ENCODE measurements around the gene TUBA4A.
A peak's percentile ranks its signal among the peaks of the same experiment; 100 is the strongest.
"Not testable (repeated sequence)": the region's sequence is repeated elsewhere in the genome, so short reads cannot be mapped to it uniquely, and the experiment has no call there.

The TUBA4A gene

DNA sequence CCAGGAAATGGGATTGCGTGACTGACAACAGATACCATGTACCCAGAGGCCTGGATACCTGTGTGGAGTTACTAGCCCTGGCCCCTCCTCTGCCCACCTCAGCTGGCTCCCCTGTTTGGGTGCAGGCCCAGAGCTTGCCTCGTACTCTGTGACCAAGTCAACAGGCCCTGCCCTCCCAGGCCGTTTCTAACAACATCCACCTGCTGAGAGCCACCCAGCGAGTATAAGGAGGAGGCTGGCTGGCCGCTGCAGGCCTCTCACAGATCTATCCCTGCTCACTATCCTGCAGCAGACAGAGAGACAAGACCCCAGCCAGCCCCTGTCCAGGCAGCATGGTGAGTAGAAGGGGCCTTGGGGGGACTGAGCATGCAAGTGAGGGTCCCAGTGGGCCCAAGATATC is 12.5 kb upstream of the TUBA4A start:
- Histone ChIP-seq H3K9me3 (ENCODE audit: control insufficient read depth, insufficient read depth, low read length) (no peaks in the 10 kb centered on the region), H3K36me3 (ENCODE audit: control insufficient read depth, insufficient read depth, low read length) (no peaks in the 10 kb centered on the region), H3K27ac (ENCODE audit: low read depth, low read length) (no peak overlapping the region), H3K27me3 (ENCODE audit: control insufficient read depth, insufficient read depth, low read length) (peaks cover 10% of the 10 kb centered on the region; the same call in 1 of the 2 replicates), H3K9ac (ENCODE audit: low read depth, low read length) (no peak overlapping the region), H3K4me3 (ENCODE audit: low read depth, low read length) (no peak overlapping the region), H3K4me1 (ENCODE audit: control insufficient read depth, insufficient read depth, low read length) (no peaks in the 10 kb centered on the region)

DNA sequence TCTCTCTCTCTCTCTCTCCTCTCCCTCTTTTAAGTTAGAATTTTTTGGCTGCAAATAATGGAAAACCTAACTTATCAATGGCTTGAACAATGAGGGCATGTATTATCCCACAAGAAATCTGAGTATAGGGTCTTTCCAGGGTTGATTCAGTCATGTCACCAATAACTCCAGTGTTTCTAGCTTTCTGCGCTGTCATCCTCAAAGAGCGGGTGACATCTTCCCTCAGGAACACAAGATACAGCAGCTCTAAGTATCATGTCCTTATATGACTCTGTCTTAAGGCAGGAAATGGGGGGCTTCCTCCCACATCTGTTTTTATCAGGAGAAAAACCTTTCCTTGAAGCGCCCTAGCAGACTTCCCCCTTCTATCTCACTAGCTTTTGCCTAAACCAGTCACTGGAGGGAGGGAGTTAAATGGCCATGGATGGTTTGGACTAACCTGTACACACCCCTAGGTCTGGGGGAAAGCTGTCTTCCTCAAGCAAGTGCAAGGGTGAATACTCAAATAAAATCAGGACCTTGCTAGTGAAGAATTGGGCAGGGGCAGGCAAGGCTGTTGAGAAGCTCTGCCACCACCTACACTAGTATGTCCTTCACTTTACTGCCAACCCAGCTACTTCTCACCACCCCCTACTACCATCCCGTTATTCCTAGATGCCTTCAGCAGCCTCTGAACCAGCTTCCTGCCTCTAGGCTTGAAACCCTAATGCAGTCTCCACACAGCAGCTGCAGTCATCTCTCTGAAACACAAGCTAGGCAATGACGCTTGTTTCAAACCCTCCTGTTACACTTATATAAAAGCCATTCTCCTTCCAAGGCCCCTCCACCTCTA is 7.5 kb upstream of the TUBA4A start:
- Histone ChIP-seq H3K36me3 (ENCODE audit: control insufficient read depth, insufficient read depth, low read length) (no peaks in the 10 kb centered on the region), H3K9me3 (ENCODE audit: control insufficient read depth, insufficient read depth, low read length) (no peaks in the 10 kb centered on the region), H3K27me3 (ENCODE audit: control insufficient read depth, insufficient read depth, low read length) (peaks cover 22% of the 10 kb centered on the region), H3K4me3 (ENCODE audit: low read depth, low read length) (no peak overlapping the region), H3K27ac (ENCODE audit: low read depth, low read length) (no peak overlapping the region), H3K4me1 (ENCODE audit: control insufficient read depth, insufficient read depth, low read length) (no peaks in the 10 kb centered on the region), H3K9ac (ENCODE audit: low read depth, low read length) (no peak overlapping the region)

DNA sequence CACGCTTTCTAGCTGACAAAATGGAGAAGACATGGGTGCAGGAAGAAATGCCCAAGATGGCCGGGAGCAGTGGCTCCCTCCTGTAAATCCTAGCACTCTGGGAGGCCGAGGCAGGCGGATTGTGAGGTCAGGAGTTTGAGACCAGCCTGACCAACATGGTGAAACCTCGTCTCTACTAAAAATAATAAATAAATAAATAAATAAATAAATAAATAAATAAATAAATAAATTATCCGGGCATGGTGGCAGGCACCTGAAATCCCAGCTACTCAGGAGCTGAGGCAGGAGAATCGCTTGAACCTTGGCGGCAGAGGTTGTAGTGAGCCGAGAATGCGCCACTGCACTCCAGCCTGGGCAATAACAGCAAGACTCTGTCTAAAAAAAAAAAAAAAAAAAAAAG is 5.2 kb upstream of the TUBA4A start:
- H3K4me3 ChIP-seq (ENCODE audit: low read depth, low read length); H3K36me3 ChIP-seq (ENCODE audit: control insufficient read depth, insufficient read depth, low read length); H3K27ac ChIP-seq (ENCODE audit: low read depth, low read length); H3K4me1 ChIP-seq (ENCODE audit: control insufficient read depth, insufficient read depth, low read length); H3K9me3 ChIP-seq (ENCODE audit: control insufficient read depth, insufficient read depth, low read length); H3K9ac ChIP-seq (ENCODE audit: low read depth, low read length): not testable (repeated sequence)
- peaks cover 44% of the 10 kb centered on the region for H3K27me3 ChIP-seq (ENCODE audit: control insufficient read depth, insufficient read depth, low read length)

DNA sequence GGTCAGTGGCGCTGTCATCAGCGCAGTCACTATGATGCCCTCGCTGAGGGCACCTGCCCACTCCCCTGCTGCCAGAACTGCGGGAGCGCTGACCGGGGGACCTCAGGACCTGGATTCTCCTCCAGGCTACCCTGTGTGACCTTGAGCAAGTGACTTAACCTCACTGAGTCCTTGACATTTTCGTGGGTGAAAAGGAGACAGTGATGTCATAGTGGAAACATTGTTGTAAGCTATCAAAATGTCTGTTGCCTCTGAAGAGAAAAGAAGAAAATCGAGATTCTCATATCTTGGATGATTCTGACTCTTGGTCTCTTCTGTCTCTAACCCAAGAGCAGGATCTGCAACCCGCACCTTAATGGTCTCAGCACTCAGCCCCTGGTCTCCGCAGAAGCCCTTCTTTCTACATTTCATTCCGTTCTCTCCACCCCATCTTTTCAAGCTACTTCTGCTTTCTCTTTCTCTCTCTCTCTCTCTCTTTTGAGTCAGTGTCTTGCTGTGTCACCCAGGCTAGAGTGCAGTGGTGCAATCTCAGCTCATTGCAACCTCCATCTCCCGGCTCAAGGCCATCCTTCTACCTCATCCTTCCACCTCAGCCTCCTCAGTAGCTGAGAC is 978 bp upstream of the TUBA4A start:
- no peaks in the 10 kb centered on the region for H3K9me3 ChIP-seq (ENCODE audit: control insufficient read depth, insufficient read depth, low read length)
- no peak overlapping the region for H3K27ac ChIP-seq (ENCODE audit: low read depth, low read length)
- H3K9ac ChIP-seq (ENCODE audit: low read depth, low read length) = no peak overlapping the region
- H3K4me3 ChIP-seq (ENCODE audit: low read depth, low read length) = peak overlapping the region; percentile 73
- peaks cover 15% of the 10 kb centered on the region for H3K4me1 ChIP-seq (ENCODE audit: control insufficient read depth, insufficient read depth, low read length)
- H3K27me3 ChIP-seq (ENCODE audit: control insufficient read depth, insufficient read depth, low read length) = peaks cover 63% of the 10 kb centered on the region
- H3K36me3 ChIP-seq (ENCODE audit: control insufficient read depth, insufficient read depth, low read length) = peaks cover 6% of the 10 kb centered on the region

DNA sequence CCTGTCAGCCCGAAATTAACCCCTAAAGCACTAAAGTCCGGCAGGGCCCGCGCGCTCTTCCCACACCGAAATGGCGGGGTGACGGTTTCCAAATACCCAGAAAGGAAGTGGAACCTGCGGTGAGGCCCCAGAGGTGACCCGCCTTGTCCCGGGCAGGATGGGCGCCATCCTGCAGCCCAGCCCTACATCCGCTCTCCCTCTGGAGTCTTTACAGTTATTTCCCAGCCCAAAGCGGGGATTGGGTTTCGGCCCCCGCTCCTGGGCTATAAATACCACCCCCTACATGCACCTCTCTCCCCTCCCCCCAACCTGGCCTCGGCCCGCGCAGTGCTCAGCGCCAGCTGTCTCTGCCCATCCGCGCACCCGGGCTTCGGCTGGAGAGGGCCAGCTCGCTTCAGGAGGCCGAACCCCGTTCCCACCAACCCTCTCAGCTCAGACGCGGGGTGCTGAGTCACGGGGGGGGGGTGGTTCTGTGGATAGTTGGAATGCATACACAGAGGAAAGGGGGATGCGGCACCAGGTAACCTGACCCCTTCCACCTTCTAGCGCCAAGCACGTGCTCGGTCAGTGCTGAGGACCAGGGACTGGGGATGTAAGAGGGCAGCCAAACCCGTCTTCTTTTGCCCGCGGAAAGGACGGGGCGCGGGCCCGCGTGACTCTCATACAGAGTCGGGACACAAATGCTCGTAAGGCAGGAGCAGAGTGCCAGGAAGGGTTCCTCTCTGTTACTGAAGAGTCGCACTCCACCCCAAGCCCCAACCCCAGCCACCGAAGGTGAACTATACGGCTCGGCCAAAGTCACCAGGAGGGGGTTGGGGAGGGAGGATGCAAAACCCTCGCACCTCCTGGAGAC is 592 bp downstream of the TUBA4A start, which contains the start of gene TUBA4B:
Gene TUBA4B (plus strand): TSS at position 344 of the 853 bp plus-strand sequence. CDS start 165 bp downstream, at position 509.
- Histone ChIP-seq H3K27me3 (ENCODE audit: control insufficient read depth, insufficient read depth, low read length) (peaks cover 58% of the 10 kb centered on the region), H3K27ac (ENCODE audit: low read depth, low read length) (no peak within 1 kb of the TSS), H3K9ac (ENCODE audit: low read depth, low read length) (no peak within 1 kb of the TSS), H3K9me3 (ENCODE audit: control insufficient read depth, insufficient read depth, low read length) (no peaks in the 10 kb centered on the region), H3K4me1 (ENCODE audit: control insufficient read depth, insufficient read depth, low read length) (peaks cover 15% of the 10 kb centered on the region), H3K36me3 (ENCODE audit: control insufficient read depth, insufficient read depth, low read length) (peaks cover 14% of the 10 kb centered on the region), H3K4me3 (ENCODE audit: low read depth, low read length) (peak within 1 kb of the TSS; percentile 73)

DNA sequence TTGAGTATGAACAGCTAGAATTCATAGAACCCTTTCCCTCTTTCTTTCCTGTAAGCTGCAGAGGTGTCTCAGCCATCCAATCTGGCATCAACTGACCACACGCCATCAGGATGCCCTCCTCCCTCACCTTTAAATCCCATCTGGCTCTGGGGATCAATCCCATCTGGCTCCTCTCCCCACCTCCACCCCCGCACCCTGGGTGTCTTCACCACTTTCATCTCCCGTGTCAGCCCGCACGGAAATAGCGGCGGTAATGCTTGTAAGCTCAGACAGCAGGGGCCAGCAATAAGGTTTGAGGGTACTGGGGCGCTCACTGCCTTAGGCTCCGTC is 1.2 kb downstream of the TUBA4A start:
- H3K9me3 ChIP-seq (ENCODE audit: control insufficient read depth, insufficient read depth, low read length) = no peaks in the 10 kb centered on the region
- H3K27me3 ChIP-seq (ENCODE audit: control insufficient read depth, insufficient read depth, low read length) = peaks cover 58% of the 10 kb centered on the region
- no peak overlapping the region for H3K9ac ChIP-seq (ENCODE audit: low read depth, low read length)
- H3K27ac ChIP-seq (ENCODE audit: low read depth, low read length) = no peak overlapping the region
- peaks cover 20% of the 10 kb centered on the region for H3K36me3 ChIP-seq (ENCODE audit: control insufficient read depth, insufficient read depth, low read length)
- peaks cover 15% of the 10 kb centered on the region for H3K4me1 ChIP-seq (ENCODE audit: control insufficient read depth, insufficient read depth, low read length)
- peak overlapping the region; percentile 73 for H3K4me3 ChIP-seq (ENCODE audit: low read depth, low read length)

DNA sequence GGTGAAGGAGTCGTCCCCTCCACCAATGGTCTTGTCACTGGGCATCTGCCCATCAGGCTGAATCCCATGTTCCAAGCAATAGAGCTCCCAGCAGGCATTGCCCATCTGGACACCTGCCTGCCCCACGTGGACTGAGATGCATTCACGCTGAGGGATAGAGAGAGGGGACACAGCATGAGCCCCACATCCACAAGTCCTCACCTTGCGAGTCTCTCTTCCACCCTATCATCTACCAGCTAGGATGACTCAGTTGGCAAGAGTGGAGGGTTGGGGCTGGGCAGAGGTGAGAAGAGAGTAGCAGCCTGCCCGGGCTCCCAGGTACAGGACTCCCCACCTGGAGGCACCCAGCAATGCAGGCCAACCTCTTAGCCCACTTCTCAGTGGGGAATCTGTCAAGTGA is 1.6 kb downstream of the TUBA4A start:
- H3K27me3 ChIP-seq (ENCODE audit: control insufficient read depth, insufficient read depth, low read length) = peaks cover 58% of the 10 kb centered on the region
- no peak overlapping the region for H3K9ac ChIP-seq (ENCODE audit: low read depth, low read length)
- H3K9me3 ChIP-seq (ENCODE audit: control insufficient read depth, insufficient read depth, low read length) = no peaks in the 10 kb centered on the region
- peak overlapping the region; percentile 73; the same call in 1 of the 2 replicates for H3K4me3 ChIP-seq (ENCODE audit: low read depth, low read length)
- no peak overlapping the region for H3K27ac ChIP-seq (ENCODE audit: low read depth, low read length)
- peaks cover 25% of the 10 kb centered on the region for H3K36me3 ChIP-seq (ENCODE audit: control insufficient read depth, insufficient read depth, low read length)
- peaks cover 15% of the 10 kb centered on the region for H3K4me1 ChIP-seq (ENCODE audit: control insufficient read depth, insufficient read depth, low read length)

DNA sequence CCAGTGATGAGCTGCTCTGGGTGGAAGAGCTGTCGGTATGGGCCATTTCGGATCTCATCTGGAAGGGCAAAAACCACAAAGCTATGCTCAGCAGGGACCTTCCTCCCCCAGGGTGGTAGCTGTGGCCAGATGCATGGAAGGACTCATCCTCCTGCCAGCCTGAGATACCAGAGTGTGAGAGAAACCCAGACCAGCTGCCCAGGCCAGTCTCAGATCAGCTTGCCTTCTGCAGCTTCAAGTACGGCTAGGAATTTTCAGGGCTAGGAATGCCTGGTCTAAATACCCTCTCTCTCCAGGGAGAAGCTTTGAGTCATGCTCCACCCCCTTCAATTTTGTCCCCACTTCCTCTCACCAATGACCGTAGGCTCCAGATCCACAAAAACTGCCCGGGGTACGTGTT is 2.1 kb downstream of the TUBA4A start:
- Histone ChIP-seq H3K4me1 (ENCODE audit: control insufficient read depth, insufficient read depth, low read length) (peaks cover 15% of the 10 kb centered on the region), H3K4me3 (ENCODE audit: low read depth, low read length) (no peak overlapping the region), H3K36me3 (ENCODE audit: control insufficient read depth, insufficient read depth, low read length) (peaks cover 29% of the 10 kb centered on the region), H3K9ac (ENCODE audit: low read depth, low read length) (no peak overlapping the region), H3K9me3 (ENCODE audit: control insufficient read depth, insufficient read depth, low read length) (no peaks in the 10 kb centered on the region), H3K27ac (ENCODE audit: low read depth, low read length) (no peak overlapping the region), H3K27me3 (ENCODE audit: control insufficient read depth, insufficient read depth, low read length) (peaks cover 56% of the 10 kb centered on the region)

DNA sequence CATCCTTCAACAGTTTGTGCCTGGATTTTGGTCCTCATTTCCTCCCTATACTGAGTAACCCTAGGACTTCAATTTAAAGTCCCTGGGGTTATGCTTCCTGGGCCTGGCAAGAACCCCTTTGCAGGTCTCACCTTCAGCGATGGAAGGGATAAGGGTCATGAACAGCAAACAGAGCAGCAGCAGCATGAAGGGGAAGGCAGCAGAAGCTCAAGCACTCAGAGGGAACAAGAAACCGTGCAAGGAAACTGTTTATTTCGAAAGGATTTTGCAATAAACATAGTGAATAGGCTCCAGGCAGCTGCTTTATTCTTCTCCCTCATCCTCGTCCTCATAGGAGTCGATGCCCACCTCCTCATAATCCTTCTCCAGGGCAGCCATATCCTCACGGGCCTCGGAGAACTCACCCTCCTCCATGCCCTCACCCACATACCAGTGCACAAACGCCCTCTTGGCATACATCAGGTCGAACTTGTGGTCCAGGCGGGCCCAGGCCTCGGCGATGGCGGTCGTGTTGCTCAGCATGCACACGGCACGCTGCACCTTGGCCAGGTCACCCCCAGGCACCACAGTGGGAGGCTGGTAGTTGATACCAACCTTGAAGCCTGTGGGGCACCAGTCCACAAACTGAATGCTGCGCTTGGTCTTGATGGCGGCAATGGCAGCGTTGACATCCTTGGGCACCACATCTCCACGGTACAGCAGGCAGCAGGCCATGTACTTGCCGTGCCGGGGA is 3.5 kb downstream of the TUBA4A start:
- H3K9ac ChIP-seq (ENCODE audit: low read depth, low read length) = no peak overlapping the region
- peaks cover 19% of the 10 kb centered on the region for H3K4me1 ChIP-seq (ENCODE audit: control insufficient read depth, insufficient read depth, low read length)
- H3K9me3 ChIP-seq (ENCODE audit: control insufficient read depth, insufficient read depth, low read length) = no peaks in the 10 kb centered on the region
- no peak overlapping the region for H3K27ac ChIP-seq (ENCODE audit: low read depth, low read length)
- H3K4me3 ChIP-seq (ENCODE audit: low read depth, low read length) = no peak overlapping the region
- H3K36me3 ChIP-seq (ENCODE audit: control insufficient read depth, insufficient read depth, low read length) = peaks cover 29% of the 10 kb centered on the region
- peaks cover 42% of the 10 kb centered on the region for H3K27me3 ChIP-seq (ENCODE audit: control insufficient read depth, insufficient read depth, low read length)

DNA sequence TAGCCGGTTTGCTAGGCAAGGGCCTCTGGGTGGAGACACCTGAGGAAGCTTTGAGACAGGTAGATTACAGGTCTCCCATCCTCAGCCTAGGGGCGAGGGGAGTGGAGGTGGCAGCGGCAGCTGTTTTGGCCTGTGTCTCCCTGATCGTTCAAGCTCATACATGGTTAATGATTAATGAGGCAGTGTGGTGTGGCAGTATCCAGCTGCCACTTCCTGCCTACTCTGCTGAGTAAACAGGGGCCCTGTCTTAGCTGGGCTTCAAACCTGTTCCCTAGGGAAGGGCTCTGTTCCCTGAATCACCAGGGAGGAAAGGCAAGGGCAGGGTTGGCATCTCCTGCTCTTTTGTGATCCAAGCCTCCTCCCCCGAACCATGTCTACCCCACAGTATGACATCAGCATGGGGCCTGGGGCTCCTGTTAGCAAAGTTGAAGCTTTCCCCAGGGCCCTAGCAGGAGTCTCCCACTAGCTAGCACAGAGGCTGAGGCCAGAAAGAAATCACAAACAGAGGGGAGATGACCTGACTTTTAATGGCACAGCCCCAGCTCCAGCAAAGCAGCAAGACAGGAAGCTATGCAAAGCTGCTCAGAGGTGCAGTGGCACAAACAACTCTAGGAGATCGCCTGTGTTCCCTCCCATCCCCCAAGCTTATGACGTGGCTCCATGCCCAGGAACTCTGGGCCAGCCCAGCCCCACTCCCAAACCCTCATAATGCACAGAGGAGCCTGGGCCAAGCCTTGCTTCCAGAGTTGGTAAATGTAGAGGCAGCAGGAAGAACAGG is 4.3 kb downstream of the TUBA4A start:
- no peak overlapping the region for H3K9ac ChIP-seq (ENCODE audit: low read depth, low read length)
- no peak overlapping the region for H3K4me3 ChIP-seq (ENCODE audit: low read depth, low read length)
- H3K9me3 ChIP-seq (ENCODE audit: control insufficient read depth, insufficient read depth, low read length) = no peaks in the 10 kb centered on the region
- peak overlapping the region; percentile 70 for H3K27ac ChIP-seq (ENCODE audit: low read depth, low read length)
- peaks cover 29% of the 10 kb centered on the region for H3K36me3 ChIP-seq (ENCODE audit: control insufficient read depth, insufficient read depth, low read length)
- H3K4me1 ChIP-seq (ENCODE audit: control insufficient read depth, insufficient read depth, low read length) = peaks cover 15% of the 10 kb centered on the region
- peaks cover 33% of the 10 kb centered on the region for H3K27me3 ChIP-seq (ENCODE audit: control insufficient read depth, insufficient read depth, low read length)
